ENCODE data around the gene ADM5. TPM values are rescaled to one million over a fixed set of nuclear protein-coding genes. Genes with fewer than 3 reads are reported as not detected.

The ADM5 gene
- total and polyA plus RNA-seq, 2 experiments from 2014 or later, result 2.8 to 5.7 TPM

GRCh38 chr19:49705919-49706318, 16.5 kb downstream of the ADM5 start:
- H3K27me3 ChIP-seq (ENCODE audit: insufficient read depth), result no peaks in the 10 kb centered on the region
- no peaks in the 10 kb centered on the region for H3K9me3 Mint-ChIP-seq
- H3K27ac ChIP-seq (ENCODE audit: low read depth), result no peak overlapping the region
- no peaks in the 10 kb centered on the region for H3K79me2 ChIP-seq (replicated peaks; ENCODE audit: insufficient read depth)
- H3K27ac Mint-ChIP-seq, result no peak overlapping the region
- H3K4me3 ChIP-seq, result no peak overlapping the region
- TF ChIP-seq NANOG (IDR thresholded peaks at IDR 0.05; ENCODE audit: borderline replicate concordance), result no peak
- no peak for TF ChIP-seq JUNB (IDR thresholded peaks at IDR 0.05; ENCODE audit: unreplicated experiment)
- TF ChIP-seq ETS1 (IDR thresholded peaks at IDR 0.05), result no peak
- TF ChIP-seq ZNF462 (CRISPR knock-in tag; IDR thresholded peaks at IDR 0.05), result no peak
- no peak for TF ChIP-seq REST (IDR thresholded peaks at IDR 0.05; ENCODE audit: unreplicated experiment)
- TF ChIP-seq CTCF (conservative IDR thresholded peaks at IDR 0.05; ENCODE audit: low read depth in 2 of 2), result no peak
- H3K4me1 ChIP-seq (ENCODE audit: insufficient read depth), result no peaks in the 10 kb centered on the region
- no peak for DNase-seq (ENCODE audit: low spot score)
- no peaks in the 10 kb centered on the region for H3K4me1 Mint-ChIP-seq
- no peak for ATAC-seq
- H2AFZ ChIP-seq, result no peak overlapping the region
- peaks cover 52% of the 10 kb centered on the region for H3K36me3 Mint-ChIP-seq (ENCODE audit: low read depth)
- H3F3A ChIP-seq (replicated peaks; ENCODE audit: low read depth), result no peaks in the 10 kb centered on the region
- no peak overlapping the region for H3K4me3 Mint-ChIP-seq
- H3K27me3 Mint-ChIP-seq (ENCODE audit: insufficient read depth, low read depth, poor library complexity), result peaks cover 13% of the 10 kb centered on the region
- no peak overlapping the region for H3K4me2 ChIP-seq
- no peaks in the 10 kb centered on the region for H3K9me2 ChIP-seq (ENCODE audit: insufficient read depth)
- H4K20me1 ChIP-seq (replicated peaks; ENCODE audit: insufficient read depth), result no peaks in the 10 kb centered on the region
- H3K36me3 ChIP-seq (ENCODE audit: insufficient read depth), result peaks cover 7% of the 10 kb centered on the region; the same call in 1 of the 2 replicates

Data from GM23338 (cell line).